ENCODE results near the gene R3HDM1.

DNA sequence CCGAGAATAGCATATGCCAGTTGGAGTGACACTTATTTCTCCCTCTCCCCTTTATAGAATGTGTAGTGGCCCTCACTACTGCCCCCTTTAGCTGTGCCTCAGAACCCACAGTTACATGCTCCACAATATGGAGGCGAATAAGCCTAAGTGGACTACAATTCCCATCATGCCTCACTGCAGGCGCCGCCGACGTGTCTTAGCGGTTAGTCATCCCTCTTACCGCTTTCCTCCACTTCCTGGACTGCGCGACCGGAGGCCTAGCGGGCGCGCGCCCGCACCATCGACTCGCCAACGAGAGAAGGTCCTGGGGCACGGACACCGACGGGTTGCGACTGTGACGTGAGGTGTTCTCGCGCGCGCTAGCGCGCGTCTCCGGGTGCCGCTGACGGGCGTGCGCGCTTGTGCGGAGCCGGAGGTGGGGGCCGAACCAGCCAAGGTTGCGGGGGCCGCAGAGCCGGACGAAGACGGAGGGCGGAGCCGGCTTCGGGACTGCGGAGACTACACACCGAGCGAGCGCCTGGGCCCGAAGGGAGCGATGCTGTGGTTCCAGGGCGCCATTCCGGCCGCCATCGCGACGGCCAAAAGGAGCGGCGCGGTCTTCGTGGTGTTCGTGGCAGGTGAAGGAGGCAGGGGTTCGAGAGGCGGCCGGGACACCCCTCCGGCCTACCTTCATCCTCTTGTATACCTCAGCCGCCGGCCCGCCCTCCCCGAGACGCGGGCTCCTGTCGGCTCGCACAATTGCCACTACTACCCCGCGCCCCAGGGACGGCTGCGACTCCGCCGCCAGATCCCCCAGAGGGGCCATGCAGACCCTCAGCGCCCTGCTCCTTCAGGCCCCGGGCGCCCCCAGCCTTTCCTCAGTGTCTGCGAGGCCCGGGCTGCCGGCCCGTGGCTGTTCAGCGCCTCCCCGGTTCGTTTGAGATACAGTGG is 210.4 kb downstream of the R3HDM1 start, which contains the start of gene UBXN4:
- TF ChIP-seq, protein P1, sequence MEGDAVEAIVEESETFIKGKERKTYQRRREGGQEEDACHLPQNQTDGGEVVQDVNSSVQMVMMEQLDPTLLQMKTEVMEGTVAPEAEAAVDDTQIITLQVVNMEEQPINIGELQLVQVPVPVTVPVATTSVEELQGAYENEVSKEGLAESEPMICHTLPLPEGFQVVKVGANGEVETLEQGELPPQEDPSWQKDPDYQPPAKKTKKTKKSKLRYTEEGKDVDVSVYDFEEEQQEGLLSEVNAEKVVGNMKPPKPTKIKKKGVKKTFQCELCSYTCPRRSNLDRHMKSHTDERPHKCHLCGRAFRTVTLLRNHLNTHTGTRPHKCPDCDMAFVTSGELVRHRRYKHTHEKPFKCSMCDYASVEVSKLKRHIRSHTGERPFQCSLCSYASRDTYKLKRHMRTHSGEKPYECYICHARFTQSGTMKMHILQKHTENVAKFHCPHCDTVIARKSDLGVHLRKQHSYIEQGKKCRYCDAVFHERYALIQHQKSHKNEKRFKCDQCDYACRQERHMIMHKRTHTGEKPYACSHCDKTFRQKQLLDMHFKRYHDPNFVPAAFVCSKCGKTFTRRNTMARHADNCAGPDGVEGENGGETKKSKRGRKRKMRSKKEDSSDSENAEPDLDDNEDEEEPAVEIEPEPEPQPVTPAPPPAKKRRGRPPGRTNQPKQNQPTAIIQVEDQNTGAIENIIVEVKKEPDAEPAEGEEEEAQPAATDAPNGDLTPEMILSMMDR (IDR thresholded peaks at IDR 0.05; ENCODE audit: low read depth, low read length, poor library complexity, severe bottlenecking) = peak; percentile 85
- no peak for TF ChIP-seq EZH2phosphoT487 (IDR thresholded peaks at IDR 0.05; ENCODE audit: borderline replicate concordance, low read length)
